GM21786 (cell line): ENCODE measurements around the gene ABCG8.

Experiments used
- ATAC-seq: cut with Tn5 transposase; IDR thresholded peaks from one replicate; pipeline ENCODE4 v1.9.1; 2021; ENCODE audit not compliant: unreplicated experiment

ABCG8 gene

GRCh38 chr2:43838560-43839267, at the start of gene ABCG8, which contains the start of gene ABCG5:
ABCG8 (plus strand) TSS chr2:43838971; CDS start chr2:43839054, 83 bp downstream.
ABCG5 (minus strand) TSS chr2:43838839; CDS start chr2:43838679, 160 bp downstream.
- no peak for ATAC-seq

DNA sequence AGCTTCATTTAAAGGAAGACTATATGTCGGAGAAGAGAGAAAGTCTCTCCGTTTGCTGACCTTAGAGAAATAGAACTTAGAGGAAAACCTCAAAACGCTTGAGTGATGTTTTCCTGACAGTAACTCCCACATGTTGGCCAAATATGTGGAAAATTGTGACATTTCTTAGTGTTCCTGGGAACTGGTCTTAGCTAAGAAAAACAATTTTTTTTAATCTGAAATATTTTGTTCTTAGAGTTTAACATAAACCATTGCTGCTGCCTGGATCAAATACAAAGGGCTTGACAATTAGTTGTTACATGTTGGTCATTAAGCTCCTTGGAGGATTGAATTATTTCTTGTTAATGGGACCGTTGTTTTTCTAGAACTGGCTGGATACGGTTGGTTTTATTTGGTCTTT, 48.6 kb upstream of the ABCG8 start:
- ATAC-seq = no peak

DNA sequence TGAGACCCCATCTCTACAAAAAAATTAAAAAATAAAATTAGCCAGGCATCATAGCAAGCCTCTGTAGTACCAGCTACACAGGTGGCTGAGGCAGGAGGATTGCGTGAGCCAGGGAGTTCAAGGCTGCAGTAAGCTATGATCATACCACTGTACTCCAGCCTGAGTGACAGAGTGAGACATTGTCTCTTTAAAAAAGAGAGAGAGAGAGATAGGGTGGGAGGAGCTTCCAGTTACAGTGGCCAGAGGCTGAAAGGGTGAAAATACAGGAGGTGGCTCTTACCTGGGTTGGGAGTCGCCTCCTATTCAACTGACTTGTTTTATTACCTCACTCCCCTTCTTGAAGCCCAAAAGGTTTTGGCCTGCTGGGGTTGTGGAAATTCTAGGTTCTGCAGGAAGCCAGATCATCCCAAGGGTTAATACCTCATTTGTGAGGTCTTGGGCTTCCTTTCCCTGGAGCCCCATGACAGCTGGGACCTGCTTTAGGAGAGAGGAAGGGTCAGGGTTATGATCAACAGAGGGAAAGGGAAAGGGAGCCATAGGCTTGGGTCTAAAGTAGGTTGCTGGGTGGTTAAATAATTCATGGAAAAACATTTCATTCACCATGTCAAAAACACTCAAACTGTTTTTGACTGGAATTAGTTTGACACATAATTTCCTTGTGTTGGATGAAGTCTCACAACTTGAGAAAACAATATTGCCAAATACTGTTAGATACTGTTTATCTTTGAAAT, 47.6 kb upstream of the ABCG8 start:
- ATAC-seq = no peak

- ATAC-seq = peak; percentile 65
These were observed 46.1 kb upstream of the ABCG8 start for GRCh38 chr2:43792653-43793052.

GRCh38 chr2:43794956-43795355, 43.8 kb upstream of the ABCG8 start:
- no peak for ATAC-seq

DNA sequence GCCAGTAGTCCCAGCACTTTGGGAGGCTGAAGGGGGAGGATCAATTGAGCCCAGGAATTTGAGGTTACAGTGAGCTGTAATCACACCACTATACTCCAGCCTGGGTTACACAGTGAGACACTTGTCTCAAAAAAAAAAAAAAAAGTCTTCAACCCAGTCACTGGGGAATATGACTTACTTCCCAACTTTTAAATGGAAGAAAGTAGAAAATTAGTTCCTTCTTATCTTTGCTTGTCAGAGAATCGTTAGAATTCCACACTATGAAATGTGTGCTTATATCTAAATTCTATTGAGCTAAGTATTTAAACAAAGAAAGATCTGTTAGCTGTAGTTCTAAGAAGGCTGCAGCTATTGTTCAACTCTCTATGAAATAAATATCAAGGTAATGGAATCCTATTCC, 42.6 kb upstream of the ABCG8 start:
- no peak for ATAC-seq

GRCh38 chr2:43798300-43798699, 40.5 kb upstream of the ABCG8 start:
- ATAC-seq = no peak

- ATAC-seq = no peak
These were observed 37.9 kb upstream of the ABCG8 start for GRCh38 chr2:43800894-43801293.

- no peak for ATAC-seq
These were observed 36.6 kb upstream of the ABCG8 start for GRCh38 chr2:43802135-43802534.

- no peak for ATAC-seq
These were observed 35.7 kb upstream of the ABCG8 start for GRCh38 chr2:43803113-43803512.

DNA sequence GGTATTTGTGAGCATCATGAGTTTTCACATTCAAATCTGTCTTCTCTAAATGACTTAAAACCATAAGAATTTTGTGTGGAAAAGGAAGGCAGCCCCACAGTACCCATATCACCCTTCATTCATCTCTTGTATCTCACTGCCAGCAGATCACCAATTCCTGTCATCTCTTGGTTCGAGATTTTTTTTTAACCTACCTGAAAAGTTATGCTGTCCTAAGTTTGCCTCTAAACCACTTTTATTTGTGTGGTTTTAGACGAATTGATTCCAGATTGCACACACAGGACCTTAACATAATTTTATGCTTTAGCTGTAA, 32.1 kb upstream of the ABCG8 start:
- ATAC-seq = no peak

- no peak for ATAC-seq
These were observed 28.3 kb upstream of the ABCG8 start for GRCh38 chr2:43810452-43810851.

DNA sequence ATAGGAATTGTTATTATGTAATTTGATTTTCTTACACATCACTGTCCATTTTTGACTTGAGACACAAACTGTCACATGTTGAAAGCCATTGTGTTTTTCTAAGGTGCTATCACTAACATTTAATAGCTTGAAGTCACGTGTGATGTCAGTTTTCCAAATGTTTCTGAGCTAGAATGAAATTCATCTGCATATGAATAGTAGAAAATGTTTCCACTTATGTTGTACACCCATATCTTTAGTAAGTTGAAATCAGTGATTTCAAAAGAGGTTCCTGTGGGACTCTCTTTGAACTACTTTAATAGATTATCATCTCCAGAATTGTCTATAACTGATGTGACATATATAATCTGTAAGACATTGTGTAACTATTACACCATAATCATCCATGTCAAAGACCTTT, 27.9 kb upstream of the ABCG8 start:
- ATAC-seq = no peak

GRCh38 chr2:43812006-43812405, 26.8 kb upstream of the ABCG8 start:
- no peak for ATAC-seq

DNA sequence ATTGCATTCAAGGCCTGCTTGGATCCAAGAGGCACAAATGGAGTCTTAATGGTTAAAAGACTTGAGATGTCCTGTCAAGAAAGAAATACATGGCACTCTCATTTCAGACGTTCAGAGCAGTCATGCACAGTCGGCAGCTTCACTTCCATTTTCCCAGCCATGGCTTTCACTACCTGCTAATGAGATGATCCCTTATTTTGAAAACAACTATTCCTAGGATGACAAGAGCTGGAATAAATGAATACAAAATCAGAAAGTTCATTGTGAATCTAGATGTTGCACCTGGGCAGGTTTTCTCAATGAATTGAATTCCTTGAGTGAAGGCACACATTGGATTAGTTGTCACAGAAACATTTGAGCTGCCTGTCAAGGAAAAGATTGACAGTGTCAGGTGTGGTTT, 25.8 kb upstream of the ABCG8 start:
- no peak for ATAC-seq

GRCh38 chr2:43814711-43815110, 24.1 kb upstream of the ABCG8 start:
- ATAC-seq = no peak

GRCh38 chr2:43818761-43819160, 20.0 kb upstream of the ABCG8 start:
- ATAC-seq = no peak

DNA sequence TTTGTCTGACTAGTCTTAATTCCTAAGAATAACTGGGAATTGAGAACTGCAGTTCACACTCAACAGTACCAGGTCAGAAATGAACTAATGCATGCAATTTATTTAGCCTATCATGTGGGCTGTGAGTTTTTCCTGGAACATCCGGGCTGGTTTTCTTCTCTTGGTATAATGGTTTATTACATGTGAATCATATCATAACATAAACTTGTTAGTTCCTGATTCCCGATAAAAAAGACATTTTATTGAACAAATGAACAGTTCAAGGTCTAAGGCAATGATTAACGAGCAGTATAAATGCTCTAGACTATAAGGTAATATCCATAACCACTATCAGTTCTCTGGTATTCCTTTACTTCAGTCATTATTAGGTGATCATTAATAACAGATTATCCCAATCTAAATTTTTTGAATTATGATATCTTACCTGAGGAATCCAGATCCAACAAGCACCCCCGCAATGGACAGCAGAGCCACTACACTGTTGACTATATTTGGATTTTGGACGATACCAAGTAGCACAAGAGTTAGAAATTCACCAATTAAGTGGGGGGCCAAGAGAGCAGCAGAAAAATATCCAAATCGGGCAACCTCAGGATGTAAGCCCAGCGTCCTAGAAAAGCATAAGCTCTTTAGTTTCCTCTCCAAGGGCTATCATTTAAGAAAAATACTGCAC, 19.1 kb upstream of the ABCG8 start:
- no peak for ATAC-seq

- ATAC-seq = no peak
These were observed 15.9 kb upstream of the ABCG8 start for GRCh38 chr2:43822839-43823238.

DNA sequence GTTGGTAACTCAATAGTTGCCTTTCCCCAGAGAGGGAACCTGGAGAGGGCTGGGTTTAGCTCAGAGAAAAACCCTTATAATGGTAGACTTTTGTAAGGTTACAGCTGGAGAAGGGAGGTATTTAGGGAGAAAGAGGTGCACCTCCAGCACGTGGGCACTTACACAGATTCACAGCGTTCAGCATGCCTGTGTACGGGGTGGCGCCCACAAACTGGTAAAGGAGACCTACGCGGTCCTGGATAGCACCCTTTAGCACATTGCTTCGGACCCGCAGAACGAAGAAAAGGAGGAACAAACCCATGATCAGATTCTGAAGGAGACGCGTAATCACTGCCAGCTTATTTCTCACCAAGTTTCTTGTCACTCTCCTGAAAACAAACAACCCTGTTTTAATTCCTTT, 15.0 kb upstream of the ABCG8 start:
- no peak for ATAC-seq

DNA sequence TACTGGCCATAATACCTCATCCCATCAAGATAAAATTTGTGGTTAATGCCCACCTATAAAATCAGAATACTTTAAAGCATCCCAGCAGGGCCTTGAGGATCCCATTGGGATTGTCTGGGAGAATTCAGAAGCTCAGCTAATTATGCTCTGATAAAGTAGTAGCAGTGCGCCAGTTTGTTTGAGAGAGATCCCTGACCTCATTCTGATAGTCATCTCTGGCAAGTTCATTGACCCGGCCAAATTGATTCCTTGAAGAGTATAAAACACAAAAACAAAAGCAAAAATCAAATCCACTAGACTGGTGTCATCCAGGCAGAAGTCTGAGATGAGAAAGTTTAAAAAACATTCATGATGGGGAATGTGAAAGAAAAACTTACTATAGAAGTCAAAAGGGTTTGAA, 14.3 kb upstream of the ABCG8 start:
- no peak for ATAC-seq

GRCh38 chr2:43824951-43825493, 13.7 kb upstream of the ABCG8 start:
- no peak for ATAC-seq
